HEK293T (cell line): ENCODE measurements around the gene ARHGAP42.

Experiments used
- ARNT ChIP-seq: fragments of 450-650 bp; IDR thresholded peaks from 2 replicates; pipeline ENCODE4 v1.6.1; 2017; ENCODE audit warnings: mild to moderate bottlenecking
- FOXA1 ChIP-seq: fragments of 450-650 bp; IDR thresholded peaks from 2 replicates; pipeline ENCODE4 v1.6.1; 2016; ENCODE audit warnings: mild to moderate bottlenecking
- FOXM1 ChIP-seq: fragments of 450-650 bp; IDR thresholded peaks from 2 replicates; pipeline ENCODE4 v1.6.1; 2017; ENCODE audit warnings: mild to moderate bottlenecking, borderline replicate concordance
- HDGF ChIP-seq: fragments of 450-650 bp; IDR thresholded peaks from 2 replicates; pipeline ENCODE4 v1.6.1; 2017; ENCODE audit warnings: antibody characterized with exemption, borderline replicate concordance
- NFRKB ChIP-seq: fragments of 450-650 bp; IDR thresholded peaks from 2 replicates; pipeline ENCODE4 v1.6.1; 2016; ENCODE audit warnings: mild to moderate bottlenecking, moderate library complexity
- SP1 ChIP-seq: fragments of 450-650 bp; IDR thresholded peaks from 2 replicates; pipeline ENCODE4 v1.6.1; 2017
- ZNF384 ChIP-seq: fragments of 450-650 bp; IDR thresholded peaks from 2 replicates; pipeline ENCODE4 v1.6.1; 2016

- no peak for TF ChIP-seq FOXA1
- TF ChIP-seq NFRKB, result no peak
- TF ChIP-seq HDGF, result no peak
- TF ChIP-seq SP1, result no peak
- TF ChIP-seq ARNT, result no peak
- TF ChIP-seq FOXM1, result no peak
- no peak for TF ChIP-seq ZNF384
Observed at GRCh38 chr11:100746448-100746847, 59.4 kb downstream of the ARHGAP42 start.
